HUDEP-2 (cell line): ENCODE data around the gene GADL1.
A peak's percentile ranks its signal among the peaks of the same experiment; 100 is the strongest.

Experiments used
- DNase-seq, 76 experiments: peaks; one replicate each; lab custom pipeline; 2025; ENCODE audit not compliant: unreplicated experiment in 76 of 76; lab: John Stamatoyannopoulos, UW

GADL1 gene

GRCh38 chr3:30761374-30761773 is 133.1 kb downstream of the GADL1 start:
- DNase-seq = no peak

GRCh38 chr3:30760737-30761136 is 133.7 kb downstream of the GADL1 start:
- no peak for DNase-seq

- DNase-seq = no peak
These were observed 134.3 kb downstream of the GADL1 start for GRCh38 chr3:30760040-30760695.

- DNase-seq = no peak
These were observed 138.2 kb downstream of the GADL1 start for GRCh38 chr3:30756218-30756617.

- DNase-seq = no peak
These were observed 140.0 kb downstream of the GADL1 start for GRCh38 chr3:30754426-30754825.

GRCh38 chr3:30753766-30754165 is 140.7 kb downstream of the GADL1 start:
- no peak for DNase-seq

GRCh38 chr3:30752970-30753369 is 141.5 kb downstream of the GADL1 start:
- DNase-seq = no peak

GRCh38 chr3:30752491-30752890 is 142.0 kb downstream of the GADL1 start:
- no peak for DNase-seq

- DNase-seq = peak in 5 of 76 experiments; percentile 1 to 4 (median 1)
These were observed 142.7 kb downstream of the GADL1 start for GRCh38 chr3:30751610-30752299.

- peak in 1 of 76 experiments; percentile 4 for DNase-seq
These were observed 143.5 kb downstream of the GADL1 start for GRCh38 chr3:30750967-30751366.

- DNase-seq = no peak
These were observed 145.2 kb downstream of the GADL1 start for GRCh38 chr3:30749230-30749629.

GRCh38 chr3:30747771-30748281 is 146.6 kb downstream of the GADL1 start:
- DNase-seq = no peak

- no peak for DNase-seq
These were observed 150.7 kb downstream of the GADL1 start for GRCh38 chr3:30743641-30744317.

GRCh38 chr3:30742796-30743619 is 151.5 kb downstream of the GADL1 start:
- no peak for DNase-seq

GRCh38 chr3:30741889-30742288 is 152.6 kb downstream of the GADL1 start:
- DNase-seq = no peak

- DNase-seq = no peak
These were observed 155.9 kb downstream of the GADL1 start for GRCh38 chr3:30738605-30739004.

GRCh38 chr3:30737743-30738499 is 156.5 kb downstream of the GADL1 start:
- DNase-seq = no peak

- no peak for DNase-seq
These were observed 160.8 kb downstream of the GADL1 start for GRCh38 chr3:30733696-30734095.

- no peak for DNase-seq
These were observed 161.3 kb downstream of the GADL1 start for GRCh38 chr3:30733209-30733608.

GRCh38 chr3:30730967-30731366 is 163.5 kb downstream of the GADL1 start:
- DNase-seq = no peak
